Putamen (tissue), 1 donor: Measurements from ENCODE around the gene SLC30A3.

ENCODE experiments used
- DNase-seq: peaks from one replicate; pipeline ENCODE4 v3.0.0-alpha.2; 2016; ENCODE audit warnings: low spot score

Gene SLC30A3

DNA sequence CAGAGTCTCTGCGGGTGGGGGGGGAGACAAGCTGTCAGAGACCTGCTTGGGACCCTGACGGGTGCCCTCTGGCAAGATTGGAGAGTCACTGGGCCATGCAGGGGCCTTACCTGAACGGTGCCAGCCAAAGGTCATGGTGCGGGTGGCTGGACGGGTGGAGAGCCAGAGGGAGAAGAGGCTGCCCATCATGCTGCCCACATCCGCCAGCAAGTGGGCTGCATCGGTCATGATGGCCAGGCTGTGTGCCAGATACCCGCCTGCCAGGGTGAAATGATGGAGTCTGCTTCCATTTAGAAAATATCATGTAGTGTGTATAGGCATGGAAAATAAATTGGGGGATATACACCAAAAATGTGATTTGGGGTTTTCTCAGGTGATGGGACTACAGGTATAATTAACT lies 4.8 kb downstream of the SLC30A3 start:
- no peak for DNase-seq

DNA sequence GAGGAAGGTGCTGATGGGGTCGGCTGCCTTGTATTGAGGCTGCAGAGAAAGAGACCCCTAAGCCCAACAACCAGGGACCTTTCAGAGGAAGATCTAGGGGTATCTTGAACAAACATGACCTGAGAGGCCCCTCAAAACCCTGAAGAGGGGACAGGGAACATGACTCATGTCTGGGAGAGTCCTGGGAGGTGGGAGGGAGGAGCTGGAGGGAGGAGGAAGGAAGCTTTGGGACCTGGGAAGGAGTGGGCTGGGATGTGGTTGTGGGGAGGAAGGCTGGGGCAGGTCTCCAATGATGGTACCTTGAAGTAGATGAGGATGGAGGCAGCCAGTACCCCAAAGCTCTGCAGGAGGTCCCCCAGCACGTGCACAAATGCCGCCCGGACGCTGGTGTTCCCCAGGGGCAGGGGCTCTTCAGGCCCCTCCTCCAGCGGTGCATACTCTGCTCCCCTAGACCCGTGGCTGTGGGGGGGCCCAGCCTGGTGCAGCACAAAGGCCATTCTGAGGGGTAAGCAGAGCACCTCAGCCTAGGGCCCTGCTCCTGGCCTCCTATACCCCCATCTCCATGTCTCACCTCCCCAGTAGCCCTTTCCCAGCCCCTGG lies 5.9 kb downstream of the SLC30A3 start:
- no peak for DNase-seq

DNA sequence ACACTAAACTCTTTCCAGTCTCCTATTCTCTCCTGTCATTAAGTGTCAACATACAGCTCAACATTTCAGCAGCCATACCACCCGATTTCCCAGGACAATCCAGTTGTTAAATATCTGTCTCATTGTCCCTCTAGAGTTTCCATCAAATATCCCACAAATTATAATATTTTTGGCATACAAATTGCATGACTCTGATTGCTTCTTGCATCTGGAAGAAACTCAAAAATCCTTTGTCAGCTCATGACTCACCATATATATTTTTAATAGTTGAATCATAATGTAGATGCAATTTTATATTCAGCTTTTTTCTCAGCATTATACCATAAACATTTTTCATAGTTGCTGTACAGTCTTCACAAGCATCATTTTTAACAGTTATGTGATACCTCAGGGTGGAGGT lies 7.2 kb downstream of the SLC30A3 start:
- no peak for DNase-seq

DNA sequence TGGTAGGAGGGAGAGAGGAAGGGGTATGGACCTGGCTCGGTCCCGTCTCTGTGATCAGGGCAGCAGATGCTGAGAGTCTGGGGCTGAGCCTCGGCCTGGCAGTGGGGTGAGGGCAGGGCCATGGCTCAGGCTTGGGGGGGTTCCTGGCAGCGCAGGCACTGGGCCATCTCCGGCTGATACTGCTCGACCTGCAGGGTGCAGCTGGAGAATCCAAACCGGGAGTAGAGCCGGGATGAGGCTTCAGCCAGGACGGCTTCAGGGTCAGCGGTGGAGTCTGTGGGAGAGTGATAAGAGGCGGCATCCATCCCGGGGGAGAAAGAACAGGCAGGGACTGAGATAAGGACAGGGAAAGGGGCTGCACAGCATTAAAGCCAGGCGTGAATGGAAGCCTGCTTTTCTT lies 7.7 kb downstream of the SLC30A3 start:
- DNase-seq, result no peak

DNA sequence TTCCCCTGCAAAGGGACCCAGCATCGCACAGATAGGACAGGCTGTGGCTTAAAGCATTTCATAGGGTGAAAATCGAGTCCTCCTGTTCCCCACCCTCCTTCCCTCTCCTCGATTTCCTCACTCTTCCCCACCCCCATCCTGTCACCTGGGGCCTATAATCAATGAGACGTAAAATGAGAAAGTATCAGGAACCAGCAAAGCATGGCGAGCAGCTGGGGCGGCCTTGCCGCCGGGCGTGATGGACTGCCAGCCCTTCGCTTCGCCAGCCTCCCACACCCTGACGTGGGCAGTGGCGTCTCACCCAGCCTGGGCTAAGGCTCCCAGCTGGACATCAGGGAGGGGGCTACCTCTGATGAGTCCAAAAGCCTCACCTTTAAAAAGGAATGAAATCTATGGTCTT lies 11.1 kb downstream of the SLC30A3 start:
- no peak for DNase-seq

DNA sequence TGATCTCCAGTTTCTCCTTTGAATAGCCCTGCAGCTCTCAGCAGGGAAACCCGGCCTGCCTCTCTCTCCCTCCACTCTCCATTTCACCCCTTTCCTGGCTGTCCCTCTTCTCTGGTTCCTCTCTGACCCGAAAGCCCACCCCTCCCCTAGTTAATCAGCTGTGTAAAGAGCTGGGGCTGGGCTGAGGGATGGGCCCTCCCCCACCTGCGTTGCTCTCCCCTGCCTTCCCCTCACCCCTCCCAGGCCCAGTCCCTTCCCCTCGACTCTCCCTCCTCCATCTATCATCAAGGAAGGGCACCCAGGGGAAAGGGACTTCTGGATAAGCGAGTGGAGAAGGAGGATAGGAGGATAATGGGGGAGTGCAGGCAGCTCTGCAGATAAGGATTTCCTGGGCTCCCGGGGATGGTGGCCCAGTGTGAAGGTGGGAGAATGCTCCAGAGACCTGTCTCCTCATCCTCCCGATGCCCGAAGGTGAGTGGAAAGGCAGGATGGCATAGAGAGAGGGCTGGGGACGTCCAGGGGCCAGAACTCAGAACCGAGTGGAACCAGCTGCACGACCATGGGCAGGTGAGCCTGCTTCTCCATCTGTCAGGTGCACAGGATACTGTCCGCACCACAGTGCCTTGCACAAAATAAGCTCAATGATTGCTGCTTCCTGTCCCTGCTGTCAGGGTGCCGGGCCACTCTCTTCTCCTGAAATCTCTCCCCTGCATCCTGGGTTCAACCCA lies 12.0 kb downstream of the SLC30A3 start:
- no peak for DNase-seq

DNA sequence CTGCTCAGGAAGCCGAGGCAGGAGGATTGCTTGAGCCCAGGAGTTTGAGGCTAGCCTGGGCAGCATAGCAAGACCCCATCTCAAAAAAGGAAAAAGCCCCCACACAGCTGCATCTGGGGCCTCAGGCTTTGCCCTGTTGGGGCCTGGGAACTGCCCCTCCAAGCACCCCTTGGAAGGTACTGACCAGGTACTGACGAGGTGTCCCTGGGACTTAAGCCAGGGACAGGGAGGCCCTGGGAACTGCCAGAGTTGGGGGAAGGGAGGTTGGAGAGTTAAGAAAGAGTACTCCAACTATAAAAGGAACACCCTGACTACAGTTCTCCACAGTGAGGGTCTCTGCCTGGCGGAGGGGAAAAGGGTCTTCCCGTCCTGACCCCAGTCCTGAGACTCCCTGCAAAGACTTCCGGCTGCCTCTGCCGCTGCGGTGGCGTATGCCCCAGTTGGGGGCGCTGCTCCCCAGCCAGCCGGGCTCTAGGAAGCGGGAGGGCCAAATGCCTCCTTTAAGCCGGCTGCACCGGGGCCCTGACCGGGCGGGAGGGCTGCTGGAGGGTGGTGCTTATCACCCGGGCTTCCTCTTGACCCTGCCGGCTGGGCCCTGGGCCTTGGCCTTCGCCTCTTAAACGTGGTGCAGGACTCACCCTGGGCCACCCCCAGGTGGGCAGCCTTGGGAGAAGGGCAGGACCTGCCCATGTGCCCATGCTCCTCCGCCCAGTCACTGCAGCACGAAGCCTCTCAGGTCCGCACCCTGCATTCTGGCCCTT lies 12.8 kb downstream of the SLC30A3 start:
- no peak for DNase-seq

DNA sequence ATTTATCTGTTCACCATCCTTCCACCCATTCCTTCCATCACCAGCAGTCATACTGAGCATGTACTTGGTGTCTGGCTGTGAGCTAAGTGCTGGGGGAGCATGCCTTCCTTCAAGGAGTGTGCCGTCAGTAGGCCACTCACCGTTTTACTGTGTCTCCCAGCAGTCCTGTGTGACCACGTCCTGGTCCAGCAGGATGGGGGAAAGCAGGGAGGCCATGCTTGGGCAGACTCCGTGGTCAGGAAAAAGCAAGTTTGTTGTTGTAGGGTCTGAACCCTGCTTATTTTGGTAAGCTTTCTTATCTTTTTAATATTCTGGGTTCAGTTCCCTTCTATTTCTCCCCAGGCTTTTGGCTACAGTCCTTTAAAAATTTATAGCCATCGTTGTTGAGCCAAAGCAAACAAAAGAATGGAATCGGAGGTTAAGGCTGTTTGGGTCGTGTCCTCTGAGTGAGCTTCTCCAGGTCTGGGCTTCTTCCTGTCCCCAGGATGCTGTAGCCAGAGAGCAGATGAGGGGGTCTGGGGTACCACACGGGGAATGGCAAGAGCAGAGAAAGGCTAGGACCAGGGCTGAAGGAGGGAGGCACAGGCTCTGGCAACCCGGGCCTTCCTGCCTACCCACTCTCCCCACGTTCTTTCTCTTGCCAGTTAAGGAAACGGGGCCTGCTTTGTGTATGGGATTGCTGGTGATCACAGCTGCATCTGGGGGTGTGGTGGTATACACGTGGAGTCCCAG lies 13.5 kb downstream of the SLC30A3 start:
- no peak for DNase-seq

DNA sequence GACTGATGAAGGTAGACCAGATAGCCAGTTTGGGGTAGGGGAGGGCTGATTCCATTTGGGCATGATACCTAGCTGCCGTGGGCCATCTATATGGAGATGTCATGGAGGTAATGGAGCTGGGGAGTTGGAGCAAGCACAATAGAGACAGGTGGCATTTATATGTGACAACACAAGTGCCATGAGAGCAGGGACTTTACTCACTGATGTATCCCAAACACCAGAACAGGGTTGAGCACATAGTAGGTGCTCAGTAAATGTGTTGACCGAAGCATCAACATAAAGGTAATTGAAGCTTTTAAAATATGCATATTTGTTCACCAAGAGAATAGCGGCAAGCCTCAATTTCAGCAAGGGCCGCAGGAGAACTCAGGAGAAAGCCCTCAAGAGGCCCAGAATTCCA lies 15.0 kb downstream of the SLC30A3 start:
- DNase-seq, result no peak

DNA sequence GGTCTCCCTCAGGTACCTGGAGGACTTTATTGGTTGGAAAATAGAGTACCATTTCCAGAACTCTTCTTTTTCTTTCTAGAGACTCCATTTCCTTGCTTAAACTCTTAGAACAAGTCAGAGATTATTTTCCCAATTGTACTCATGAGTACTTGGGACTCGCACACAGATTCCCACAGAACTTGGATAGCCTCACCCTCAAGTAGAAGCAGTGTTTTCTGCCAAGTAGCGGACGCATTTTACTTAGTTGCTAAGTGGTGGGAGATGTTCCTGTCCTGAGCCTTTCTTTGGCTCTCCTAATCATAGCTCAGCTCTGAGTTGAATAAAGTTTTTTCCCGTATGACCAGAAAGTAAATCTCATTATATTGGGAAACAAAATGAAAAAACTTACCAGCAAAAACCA lies 17.2 kb downstream of the SLC30A3 start:
- no peak for DNase-seq

DNA sequence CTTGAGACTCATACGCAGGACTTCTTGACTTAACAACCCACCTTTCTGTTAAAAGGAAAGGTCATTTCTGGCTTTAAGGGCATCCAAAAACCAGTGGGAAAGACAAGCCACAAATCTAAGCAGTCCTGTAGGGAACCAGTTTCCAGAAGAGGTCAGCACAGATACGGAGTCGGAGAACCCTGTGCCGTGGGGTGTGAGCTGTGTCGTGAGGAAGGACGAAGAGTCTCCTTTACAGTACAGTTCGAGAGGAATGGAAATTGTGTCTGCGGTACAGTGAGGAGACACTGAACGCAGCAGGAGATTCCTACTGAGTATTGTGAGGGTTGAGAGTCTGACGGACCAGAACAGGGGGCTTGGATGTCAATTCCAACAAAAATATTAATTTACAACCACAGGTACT lies 17.7 kb downstream of the SLC30A3 start:
- no peak for DNase-seq

DNA sequence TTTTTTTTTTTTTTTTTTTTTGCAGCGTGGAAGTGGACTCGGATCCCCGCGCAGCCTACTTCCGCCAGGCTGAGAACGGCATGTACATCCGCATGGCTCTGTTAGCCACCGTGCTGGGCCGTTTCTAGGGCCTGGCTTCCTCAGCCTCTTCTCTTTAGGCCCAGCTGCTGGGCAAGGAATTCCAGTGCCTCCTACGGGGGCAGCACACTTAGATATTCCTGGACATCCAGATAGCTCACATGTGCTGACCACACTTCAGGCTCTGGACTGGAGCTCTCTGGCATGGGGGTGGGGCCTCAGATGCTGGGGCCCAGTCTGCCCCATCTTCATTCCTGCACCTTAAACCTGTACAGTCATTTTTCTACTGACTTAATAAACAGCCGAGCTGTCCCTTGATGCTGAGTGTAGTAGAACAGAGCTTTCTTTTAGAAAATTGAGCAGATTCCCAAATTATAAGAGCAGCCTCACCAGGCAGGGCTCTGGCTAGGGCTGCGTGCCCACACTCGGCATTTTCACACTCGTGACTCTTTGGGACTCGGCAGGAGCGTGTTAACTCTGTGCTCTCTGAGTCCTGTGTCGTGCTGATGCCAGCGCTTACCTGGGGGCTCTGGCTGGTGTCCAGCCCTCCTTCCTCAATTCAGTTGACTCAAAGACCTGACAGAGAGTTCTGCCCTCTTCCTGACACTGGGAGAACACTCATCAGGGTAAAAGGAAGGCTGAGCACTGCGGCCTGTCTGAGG lies 19.3 kb downstream of the SLC30A3 start:
- DNase-seq, result no peak

DNA sequence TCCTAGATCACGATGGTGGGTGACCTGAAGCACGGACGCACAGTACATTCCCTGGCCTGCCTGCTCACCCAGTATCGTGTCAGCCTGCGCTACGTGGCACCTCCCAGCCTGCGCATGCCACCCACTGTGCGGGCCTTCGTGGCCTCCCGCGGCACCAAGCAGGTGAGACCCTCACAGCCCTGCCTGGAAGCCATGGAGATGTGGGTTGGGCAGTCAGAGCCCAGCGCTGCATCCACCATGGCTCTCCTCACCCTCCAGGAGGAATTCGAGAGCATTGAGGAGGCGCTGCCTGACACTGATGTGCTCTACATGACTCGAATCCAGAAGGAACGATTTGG lies 20.3 kb downstream of the SLC30A3 start:
- no peak for DNase-seq

DNA sequence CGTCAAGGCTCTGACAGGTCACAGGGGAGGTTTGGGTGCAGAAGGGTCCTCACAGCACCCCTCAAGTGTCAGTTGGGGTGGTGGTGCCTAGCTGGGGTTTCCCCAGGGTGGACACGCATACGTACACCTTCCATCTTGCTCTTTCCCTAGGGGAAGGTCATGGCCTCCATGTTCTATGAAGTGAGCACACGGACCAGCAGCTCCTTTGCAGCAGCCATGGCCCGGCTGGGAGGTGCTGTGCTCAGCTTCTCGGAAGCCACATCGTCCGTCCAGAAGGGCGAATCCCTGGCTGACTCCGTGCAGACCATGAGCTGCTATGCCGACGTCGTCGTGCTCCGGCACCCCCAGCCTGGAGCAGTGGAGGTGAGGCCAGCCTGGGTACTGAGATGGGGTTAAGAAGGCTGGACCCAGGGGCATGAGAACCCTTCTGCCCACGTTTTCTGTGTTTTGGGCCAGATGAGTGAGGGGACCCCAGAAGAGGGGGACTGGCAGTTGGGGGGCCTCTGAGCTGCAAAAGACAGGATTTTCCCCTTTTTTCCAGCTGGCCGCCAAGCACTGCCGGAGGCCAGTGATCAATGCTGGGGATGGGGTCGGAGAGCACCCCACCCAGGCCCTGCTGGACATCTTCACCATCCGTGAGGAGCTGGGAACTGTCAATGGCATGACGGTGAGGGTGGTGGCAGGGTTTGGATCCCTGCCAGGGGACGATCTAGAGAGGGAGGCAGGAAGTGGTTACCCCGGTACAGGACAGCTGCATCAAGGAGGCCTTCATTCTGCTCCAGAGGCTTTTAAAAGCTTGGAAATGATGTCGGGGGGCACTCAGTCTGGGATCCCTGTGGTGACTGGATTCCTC lies 20.9 kb downstream of the SLC30A3 start:
- no peak for DNase-seq

DNA sequence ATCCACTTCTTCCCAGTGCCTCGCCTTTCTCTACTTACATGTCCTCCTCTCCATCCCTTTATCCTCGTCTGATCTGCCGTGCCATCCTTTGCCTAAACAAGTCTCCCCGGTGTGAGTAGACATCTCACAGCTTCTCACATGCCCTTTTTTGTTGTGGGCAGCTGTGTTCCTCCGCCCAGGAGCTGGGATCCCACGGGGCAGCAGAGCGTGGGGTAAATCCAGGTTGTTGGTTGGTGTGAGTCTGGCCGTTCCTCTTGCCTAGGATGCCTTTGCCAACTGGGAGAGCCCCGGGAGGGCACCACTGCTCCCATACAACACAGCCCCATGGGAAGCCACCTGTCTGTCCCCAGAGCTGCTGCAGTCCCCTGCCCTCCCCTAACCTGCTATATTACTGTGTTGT lies 22.4 kb downstream of the SLC30A3 start:
- DNase-seq, result no peak

DNA sequence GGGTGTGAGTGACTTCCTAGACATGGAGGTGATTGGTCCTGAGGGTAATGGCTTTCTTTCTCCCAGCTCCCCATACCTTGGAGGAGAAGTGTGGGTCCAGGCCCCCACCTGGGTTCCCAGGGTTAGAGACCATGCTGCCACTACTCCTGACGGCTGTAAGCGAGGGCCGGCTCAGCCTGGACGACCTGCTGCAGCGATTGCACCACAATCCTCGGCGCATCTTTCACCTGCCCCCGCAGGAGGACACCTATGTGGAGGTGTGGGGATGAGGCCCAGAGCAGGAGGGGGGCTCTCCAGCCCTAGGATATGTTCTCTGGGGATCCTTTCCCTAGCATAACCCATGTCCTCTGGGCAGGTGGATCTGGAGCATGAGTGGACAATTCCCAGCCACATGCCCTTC lies 23.9 kb downstream of the SLC30A3 start:
- DNase-seq, result no peak

DNA sequence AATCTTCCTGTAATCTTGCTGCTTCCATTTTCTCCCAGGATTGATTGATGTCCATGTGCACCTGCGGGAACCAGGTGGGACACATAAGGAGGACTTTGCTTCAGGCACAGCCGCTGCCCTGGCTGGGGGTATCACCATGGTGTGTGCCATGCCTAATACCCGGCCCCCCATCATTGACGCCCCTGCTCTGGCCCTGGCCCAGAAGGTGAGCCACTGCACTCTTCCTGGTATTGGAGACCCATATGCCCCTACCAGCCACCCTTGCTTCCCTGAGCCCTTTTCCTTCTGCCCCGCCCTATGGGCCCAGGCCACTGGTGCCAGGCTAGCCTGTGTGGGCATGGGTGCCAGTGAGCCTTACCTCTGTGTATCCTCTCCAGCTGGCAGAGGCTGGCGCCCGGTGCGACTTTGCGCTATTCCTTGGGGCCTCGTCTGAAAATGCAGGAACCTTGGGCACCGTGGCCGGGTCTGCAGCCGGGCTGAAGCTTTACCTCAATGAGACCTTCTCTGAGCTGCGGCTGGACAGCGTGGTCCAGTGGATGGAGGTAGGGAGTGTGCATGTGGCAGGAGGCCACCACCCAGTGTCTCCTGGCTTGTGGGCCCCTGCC lies 25.4 kb downstream of the SLC30A3 start:
- DNase-seq, result no peak

DNA sequence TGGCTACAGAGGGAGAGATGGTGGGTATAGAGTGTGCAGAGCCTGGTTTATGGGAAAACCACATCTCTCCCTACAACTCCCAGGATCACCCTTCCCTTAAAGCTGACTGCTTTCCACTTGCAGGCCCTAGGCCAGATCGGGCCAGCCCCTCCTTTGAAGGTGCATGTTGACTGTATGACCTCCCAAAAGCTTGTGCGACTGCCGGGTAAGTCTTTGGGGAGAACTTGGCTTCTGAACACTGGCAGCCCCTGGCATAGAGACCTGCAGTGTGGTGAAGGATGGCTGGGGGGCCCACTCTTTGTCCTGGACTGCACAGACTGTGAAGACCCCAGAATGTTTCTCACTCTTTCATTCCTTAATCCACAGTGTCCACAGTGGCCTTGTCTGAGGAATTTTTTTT lies 26.2 kb downstream of the SLC30A3 start:
- no peak for DNase-seq

DNA sequence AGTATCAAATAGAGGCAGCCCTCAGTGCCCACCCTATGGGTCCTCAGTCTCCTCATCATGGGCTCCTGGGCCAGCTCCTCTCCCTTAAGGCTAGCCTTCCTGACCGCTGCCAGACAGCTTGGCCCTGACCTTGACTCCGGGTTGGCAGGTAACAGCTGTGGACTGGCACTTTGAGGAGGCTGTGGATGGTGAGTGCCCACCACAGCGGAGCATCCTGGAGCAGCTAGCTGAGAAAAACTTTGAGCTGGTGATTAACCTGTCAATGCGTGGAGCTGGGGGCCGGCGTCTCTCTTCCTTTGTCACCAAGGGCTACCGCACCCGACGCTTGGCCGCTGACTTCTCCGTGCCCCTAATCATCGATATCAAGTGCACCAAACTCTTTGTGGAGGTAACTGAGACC lies 26.7 kb downstream of the SLC30A3 start:
- no peak for DNase-seq

DNA sequence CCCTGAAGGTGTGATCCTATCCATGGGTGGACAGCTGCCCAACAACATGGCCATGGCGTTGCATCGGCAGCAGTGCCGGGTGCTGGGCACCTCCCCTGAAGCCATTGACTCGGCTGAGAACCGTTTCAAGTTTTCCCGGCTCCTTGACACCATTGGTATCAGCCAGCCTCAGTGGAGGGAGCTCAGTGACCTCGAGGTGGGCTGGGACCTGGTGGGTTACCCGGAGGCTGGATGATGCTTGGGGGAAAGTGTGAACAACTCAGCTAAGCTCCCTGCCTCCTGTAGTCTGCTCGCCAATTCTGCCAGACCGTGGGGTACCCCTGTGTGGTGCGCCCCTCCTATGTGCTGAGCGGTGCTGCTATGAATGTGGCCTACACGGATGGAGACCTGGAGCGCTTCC lies 29.5 kb downstream of the SLC30A3 start:
- DNase-seq, result no peak

DNA sequence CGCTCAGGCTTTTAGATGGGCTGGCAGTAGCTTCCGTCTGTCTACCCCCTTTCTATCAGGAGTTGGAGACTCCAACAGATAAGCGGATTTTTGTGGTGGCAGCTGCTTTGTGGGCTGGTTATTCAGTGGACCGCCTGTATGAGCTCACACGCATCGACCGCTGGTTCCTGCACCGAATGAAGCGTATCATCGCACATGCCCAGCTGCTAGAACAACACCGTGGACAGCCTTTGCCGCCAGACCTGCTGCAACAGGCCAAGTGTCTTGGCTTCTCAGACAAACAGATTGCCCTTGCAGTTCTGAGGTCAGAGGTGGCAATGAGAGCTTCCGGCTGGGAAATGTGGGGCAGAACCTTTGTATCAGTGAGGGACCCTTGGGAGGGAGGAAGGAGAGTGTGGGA lies 30.9 kb downstream of the SLC30A3 start:
- DNase-seq, result no peak
